Iris pigment epithelial cell (primary cell): ENCODE results near the gene CLTC.
A peak's percentile ranks its signal among the peaks of the same experiment; 100 is the strongest.

Experiments used
- DNase-seq: peaks from one replicate; pipeline ENCODE4 v3.0.0-alpha.2; 2011; ENCODE audit warnings: low read depth

Gene CLTC

GRCh38 chr17:59684967-59685366 lies 65.3 kb downstream of the CLTC start:
- no peak for DNase-seq

GRCh38 chr17:59688008-59688407 lies 68.3 kb downstream of the CLTC start:
- DNase-seq, result peak; percentile 24

- DNase-seq, result no peak
Observed at GRCh38 chr17:59688496-59688895, 68.8 kb downstream of the CLTC start.

- DNase-seq, result no peak
Observed at GRCh38 chr17:59693582-59693981, 73.9 kb downstream of the CLTC start.

- DNase-seq, result no peak
Observed at GRCh38 chr17:59694344-59694743, 74.6 kb downstream of the CLTC start.

GRCh38 chr17:59695945-59696681 lies 76.4 kb downstream of the CLTC start:
- DNase-seq, result no peak

GRCh38 chr17:59696682-59697277 lies 77.1 kb downstream of the CLTC start:
- no peak for DNase-seq

GRCh38 chr17:59698143-59698542 lies 78.4 kb downstream of the CLTC start:
- DNase-seq, result no peak

GRCh38 chr17:59699218-59699617 lies 79.5 kb downstream of the CLTC start:
- no peak for DNase-seq

- DNase-seq, result no peak
Observed at GRCh38 chr17:59699786-59700185, 80.1 kb downstream of the CLTC start.

- no peak for DNase-seq
Observed at GRCh38 chr17:59702304-59702703, 82.6 kb downstream of the CLTC start.

- DNase-seq, result peak; percentile 100
Observed at GRCh38 chr17:59707149-59707970, 87.7 kb downstream of the CLTC start, which contains the start of the genes PTRH2 and VMP1. Gene PTRH2, minus strand, starts transcription at chr17:59707430. Its CDS starts 9,452 bp downstream, at chr17:59697978. Gene VMP1, plus strand, starts transcription at chr17:59707654. Its CDS starts 23,793 bp downstream, at chr17:59731447.

- no peak for DNase-seq
Observed at GRCh38 chr17:59707971-59708430, 88.3 kb downstream of the CLTC start.

GRCh38 chr17:59711936-59712335 lies 92.2 kb downstream of the CLTC start:
- DNase-seq, result no peak

- no peak for DNase-seq
Observed at GRCh38 chr17:59712862-59713261, 93.2 kb downstream of the CLTC start.

GRCh38 chr17:59714255-59714654 lies 94.6 kb downstream of the CLTC start:
- no peak for DNase-seq

GRCh38 chr17:59716427-59716826 lies 96.7 kb downstream of the CLTC start:
- no peak for DNase-seq

- no peak for DNase-seq
Observed at GRCh38 chr17:59719526-59719925, 99.8 kb downstream of the CLTC start.

- no peak for DNase-seq
Observed at GRCh38 chr17:59722623-59723022, 102.9 kb downstream of the CLTC start.

- no peak for DNase-seq
Observed at GRCh38 chr17:59723041-59723440, 103.3 kb downstream of the CLTC start.

- no peak for DNase-seq
Observed at GRCh38 chr17:59723607-59724006, 103.9 kb downstream of the CLTC start.

GRCh38 chr17:59725691-59726090 lies 106.0 kb downstream of the CLTC start:
- peak; percentile 45 for DNase-seq
